GM18505 (cell line): Measurements from ENCODE around the gene POM121.
"Not testable (repeated sequence)": the region's sequence is repeated elsewhere in the genome, so short reads cannot be mapped to it uniquely, and the experiment has no call there.

Experiments used
- ATAC-seq: cut with Tn5 transposase; IDR thresholded peaks from one replicate; pipeline ENCODE4 v1.9.1; 2021; ENCODE audit not compliant: unreplicated experiment

POM121 gene

GRCh38 chr7:72990146-72990913, 65.4 kb downstream of the POM121 start:
- ATAC-seq, result not testable (repeated sequence)

- not testable (repeated sequence) for ATAC-seq
Measured at GRCh38 chr7:72995484-72995883, 70.6 kb downstream of the POM121 start.

GRCh38 chr7:72997447-72997846, 72.6 kb downstream of the POM121 start:
- not testable (repeated sequence) for ATAC-seq

GRCh38 chr7:72997887-72998468, 73.1 kb downstream of the POM121 start:
- not testable (repeated sequence) for ATAC-seq
